Hepatocyte (in vitro differentiated cells): Measurements from ENCODE around the gene CD69. TPM values are rescaled to one million over a fixed set of nuclear protein-coding genes. Genes with fewer than 3 reads are reported as not detected.
"Not testable (repeated sequence)": the region's sequence is repeated elsewhere in the genome, so short reads cannot be mapped to it uniquely, and the experiment has no call there.

ENCODE experiments used
- DNase-seq: peaks from one replicate; pipeline ENCODE4 v3.0.0-alpha.2; 2016; ENCODE audit warnings: low spot score
- H2AFZ ChIP-seq: fragments of 200-600 bp; sonication (generic); 2 replicates; pipeline ENCODE4 v1.6.0; 2016; ENCODE audit warnings: antibody characterized with exemption, mild to moderate bottlenecking
- H3K27ac ChIP-seq: fragments of 200-600 bp; sonication (generic); 2 replicates; pipeline ENCODE4 v1.5.1; 2016; ENCODE audit warnings: mild to moderate bottlenecking
- H3K27me3 ChIP-seq: fragments of 200-600 bp; sonication (generic); 2 replicates; pipeline ENCODE4 v1.6.1; 2016
- H3K36me3 ChIP-seq: fragments of 200-600 bp; sonication (generic); replicated peaks from 2 replicates; pipeline ENCODE4 v1.5.1; 2016; ENCODE audit warnings: low read depth; ENCODE audit not compliant: insufficient read depth
- H3K4me1 ChIP-seq: fragments of 200-600 bp; sonication (generic); 2 replicates; pipeline ENCODE4 v1.5.1; 2016; ENCODE audit warnings: mild to moderate bottlenecking, moderate library complexity; ENCODE audit not compliant: insufficient read depth
- H3K4me2 ChIP-seq: fragments of 200-600 bp; sonication (generic); 2 replicates; pipeline ENCODE4 v1.6.0; 2016
- H3K4me3 ChIP-seq: fragments of 200-600 bp; sonication (generic); 2 replicates; pipeline ENCODE4 v1.5.1; 2016; ENCODE audit warnings: mild to moderate bottlenecking
- H3K79me2 ChIP-seq: fragments of 200-600 bp; sonication (generic); 2 replicates; pipeline ENCODE4 v1.6.0; 2017; ENCODE audit warnings: mild to moderate bottlenecking
- H3K9me2 ChIP-seq: fragments of 200-600 bp; sonication (generic); replicated peaks from 2 replicates; pipeline ENCODE4 v1.6.0; 2017; ENCODE audit warnings: mild to moderate bottlenecking; ENCODE audit not compliant: insufficient read depth
- H3K9me3 ChIP-seq: fragments of 200-600 bp; sonication (generic); 2 replicates; pipeline ENCODE4 v1.5.1; 2016; ENCODE audit warnings: low read depth, mild to moderate bottlenecking
- H4K20me1 ChIP-seq: fragments of 200-600 bp; sonication (generic); 2 replicates; pipeline ENCODE4 v1.6.0; 2016; ENCODE audit warnings: mild to moderate bottlenecking; ENCODE audit not compliant: insufficient read depth, poor library complexity, severe bottlenecking
- EZH2 ChIP-seq: fragments of 200-600 bp; sonication (generic); IDR thresholded peaks from 2 replicates; pipeline ENCODE4 v1.6.1; 2016; ENCODE audit warnings: antibody characterized with exemption, mild to moderate bottlenecking, borderline replicate concordance
- EZH2phosphoT487 ChIP-seq: fragments of 200-600 bp; sonication (generic); IDR thresholded peaks from one replicate; pipeline ENCODE4 v1.6.1; 2018; ENCODE audit warnings: antibody characterized with exemption, mild to moderate bottlenecking, low read depth, moderate library complexity; ENCODE audit not compliant: unreplicated experiment, severe bottlenecking
- WGBS: methylation state at CpG from one replicate; pipeline ENCODE4 v1.1.6; 2016; ENCODE audit warnings: low lambda C conversion rate; ENCODE audit errors: missing lambda C conversion rate; 5-methylcytosine and 5-hydroxymethylcytosine counted together
- polyA plus RNA-seq: library from polyadenylated mRNA; unstranded; fragments of >200 nt; fragmentation: Nextera tagmentation; extraction: Ambion mirVana; gene quantifications from 2 replicates; pipeline ENCODE4 v1.2.1, GENCODE V29; 2016
- total RNA-seq: library from RNA; depleted of rRNA; stranded (reverse); fragments of >200 nt; gene quantifications from 2 replicates; pipeline ENCODE4 v1.2.3, GENCODE V29; 2014
- TF ChIP-seq, protein P1 (sequence below): fragments of 200-600 bp; sonication (generic); IDR thresholded peaks from 2 replicates; pipeline ENCODE4 v1.5.1; 2016; ENCODE audit warnings: antibody characterized with exemption, mild to moderate bottlenecking; ENCODE audit not compliant: poor library complexity

The CD69 gene
- total and polyA plus RNA-seq, 2 experiments from 2014 or later = 0.07 to 0.57 TPM

DNA sequence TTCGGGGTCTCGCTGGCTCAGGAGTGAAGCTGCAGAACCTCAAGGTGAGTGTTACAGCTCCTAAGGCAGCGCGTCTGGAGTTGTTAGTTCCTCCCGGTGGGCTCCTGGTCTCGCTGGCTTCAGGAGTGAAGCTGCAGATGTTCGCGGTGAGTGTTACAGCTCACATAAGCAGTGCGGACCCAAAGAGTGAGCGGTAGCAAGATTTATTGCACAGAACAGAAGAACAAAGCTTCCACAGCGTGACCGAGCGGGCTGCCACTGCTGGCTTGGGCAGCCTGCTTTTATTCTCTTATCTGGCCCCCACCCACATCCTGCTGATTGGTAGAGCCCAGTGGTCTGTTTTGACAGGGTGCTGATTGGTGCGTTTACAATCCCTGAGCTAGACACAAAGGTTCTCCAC is 21.8 kb downstream of the CD69 start:
- H3K9me2 ChIP-seq, H3K36me3 ChIP-seq, H4K20me1 ChIP-seq, DNase-seq, H3K4me1 ChIP-seq, H3K79me2 ChIP-seq, H3K4me2 ChIP-seq, H3K4me3 ChIP-seq, H3K9me3 ChIP-seq, H2AFZ ChIP-seq, H3K27me3 ChIP-seq, H3K27ac ChIP-seq: not testable (repeated sequence)
- WGBS = 94% methylated on average over 14 of the region's 14 CpGs

DNA sequence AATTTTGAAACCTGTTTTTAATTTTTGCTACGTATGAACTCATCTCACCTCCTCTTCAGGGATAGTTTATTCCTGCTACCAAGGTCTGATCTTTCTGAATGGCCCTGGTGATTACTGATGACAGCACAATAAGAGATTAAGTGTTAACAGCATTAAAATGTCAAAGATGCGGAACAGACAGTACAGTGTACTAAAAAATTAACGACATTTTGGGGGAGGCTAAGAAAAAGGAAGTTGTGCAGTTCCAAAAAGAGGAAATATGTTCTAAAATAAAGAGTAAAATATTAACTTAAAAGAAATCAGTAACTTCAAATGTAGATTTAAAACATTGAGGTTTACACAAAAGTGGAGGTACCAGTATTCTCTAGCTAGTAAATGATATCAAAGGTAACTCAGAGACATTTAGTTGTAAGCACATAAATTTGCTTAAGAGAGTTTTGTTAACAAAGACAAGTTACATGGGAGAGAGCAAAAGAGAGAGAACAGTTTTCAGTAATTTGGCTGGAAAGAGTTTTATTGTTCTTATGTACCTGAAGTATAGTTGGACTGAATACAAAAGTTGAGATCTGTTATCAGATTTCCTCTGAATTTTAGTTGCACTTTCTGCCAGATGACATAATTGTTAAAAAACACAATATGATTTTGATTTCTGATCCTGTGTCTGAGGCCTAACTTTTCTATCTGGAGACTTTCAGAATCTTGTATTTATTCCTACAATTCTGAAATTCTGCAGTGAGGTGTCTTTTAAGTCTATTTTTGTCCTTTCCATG is 23.6 kb downstream of the CD69 start:
- Histone ChIP-seq H3K4me1 (no peaks in the 10 kb centered on the region), H4K20me1 (no peaks in the 10 kb centered on the region), H3K27me3 (no peaks in the 10 kb centered on the region), H3K4me2 (no peak overlapping the region), H3K4me3 (no peak overlapping the region), H3K27ac (no peak overlapping the region), H3K9me3 (no peaks in the 10 kb centered on the region), H3K79me2 (no peaks in the 10 kb centered on the region), H3K9me2 (no peaks in the 10 kb centered on the region), H2AFZ (no peak overlapping the region), H3K36me3 (no peaks in the 10 kb centered on the region)
- TF ChIP-seq, protein P1, sequence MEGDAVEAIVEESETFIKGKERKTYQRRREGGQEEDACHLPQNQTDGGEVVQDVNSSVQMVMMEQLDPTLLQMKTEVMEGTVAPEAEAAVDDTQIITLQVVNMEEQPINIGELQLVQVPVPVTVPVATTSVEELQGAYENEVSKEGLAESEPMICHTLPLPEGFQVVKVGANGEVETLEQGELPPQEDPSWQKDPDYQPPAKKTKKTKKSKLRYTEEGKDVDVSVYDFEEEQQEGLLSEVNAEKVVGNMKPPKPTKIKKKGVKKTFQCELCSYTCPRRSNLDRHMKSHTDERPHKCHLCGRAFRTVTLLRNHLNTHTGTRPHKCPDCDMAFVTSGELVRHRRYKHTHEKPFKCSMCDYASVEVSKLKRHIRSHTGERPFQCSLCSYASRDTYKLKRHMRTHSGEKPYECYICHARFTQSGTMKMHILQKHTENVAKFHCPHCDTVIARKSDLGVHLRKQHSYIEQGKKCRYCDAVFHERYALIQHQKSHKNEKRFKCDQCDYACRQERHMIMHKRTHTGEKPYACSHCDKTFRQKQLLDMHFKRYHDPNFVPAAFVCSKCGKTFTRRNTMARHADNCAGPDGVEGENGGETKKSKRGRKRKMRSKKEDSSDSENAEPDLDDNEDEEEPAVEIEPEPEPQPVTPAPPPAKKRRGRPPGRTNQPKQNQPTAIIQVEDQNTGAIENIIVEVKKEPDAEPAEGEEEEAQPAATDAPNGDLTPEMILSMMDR = no peak
- TF ChIP-seq EZH2phosphoT487 = no peak
- no peak for DNase-seq
- 69% methylated on average over 3 of the region's 3 CpGs for WGBS

DNA sequence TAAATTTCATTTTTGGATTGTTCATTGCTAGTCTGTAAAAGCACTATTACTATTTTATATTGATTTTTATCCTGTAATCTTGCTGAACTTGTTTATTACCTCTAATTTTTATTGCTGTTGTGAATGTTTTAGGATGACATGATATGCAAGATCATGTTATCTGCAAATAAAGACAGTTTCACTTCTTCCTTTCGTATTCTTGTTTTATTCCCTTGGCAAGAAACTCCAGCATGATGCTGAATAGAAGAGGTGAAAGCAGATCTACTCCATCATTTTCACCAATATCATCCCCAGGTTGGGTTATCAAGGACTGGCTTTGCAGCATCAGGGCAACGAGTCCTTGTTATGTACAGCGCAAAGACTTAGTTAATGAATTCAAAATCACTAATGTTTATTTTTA is 25.1 kb downstream of the CD69 start:
- H3K27ac ChIP-seq = no peak overlapping the region
- H3K36me3 ChIP-seq = no peaks in the 10 kb centered on the region
- no peaks in the 10 kb centered on the region for H4K20me1 ChIP-seq
- no peak for TF ChIP-seq EZH2phosphoT487
- no peak for TF ChIP-seq EZH2
- TF ChIP-seq, protein P1 = no peak
- H3K4me2 ChIP-seq = no peak overlapping the region
- H2AFZ ChIP-seq = no peak overlapping the region
- no peaks in the 10 kb centered on the region for H3K9me3 ChIP-seq
- H3K4me3 ChIP-seq = no peak overlapping the region
- H3K4me1 ChIP-seq = no peaks in the 10 kb centered on the region
- WGBS = 96% methylated on average over 3 of the region's 3 CpGs
- H3K27me3 ChIP-seq = no peaks in the 10 kb centered on the region
- H3K79me2 ChIP-seq = no peaks in the 10 kb centered on the region
- no peak for DNase-seq
- no peaks in the 10 kb centered on the region for H3K9me2 ChIP-seq

DNA sequence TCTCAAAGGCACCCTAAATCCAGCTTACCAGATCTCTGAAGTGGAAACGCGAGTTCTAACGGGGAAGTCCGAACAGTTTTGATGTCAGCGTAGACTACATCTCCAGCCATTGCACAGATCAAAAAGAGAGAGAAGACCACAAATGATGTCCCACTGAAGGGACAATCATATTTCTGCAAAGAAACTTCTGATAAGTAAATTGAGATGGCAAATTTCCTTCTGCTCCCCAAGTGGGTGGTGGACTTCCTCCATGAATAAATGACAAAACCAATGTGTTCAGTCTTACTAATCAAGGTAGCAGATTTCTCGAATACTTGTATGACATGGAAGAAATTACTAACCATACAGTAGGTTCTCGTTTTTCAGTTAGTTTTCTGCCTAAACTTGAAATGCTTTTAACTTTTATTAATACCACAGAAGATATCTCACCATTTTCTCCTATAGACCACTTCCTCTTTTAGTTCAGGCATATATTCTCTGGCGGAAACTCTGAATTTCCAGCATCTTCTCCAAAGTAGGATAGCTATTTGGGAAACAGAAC is 27.7 kb downstream of the CD69 start, which contains the start of gene CLECL1:
CLECL1 (minus strand) TSS at position 177 of the 541 bp plus-strand sequence.
- Histone ChIP-seq H2AFZ (no peak within 1 kb of the TSS), H4K20me1 (no peaks in the 10 kb centered on the region), H3K4me3 (no peak within 1 kb of the TSS), H3K27ac (no peak within 1 kb of the TSS), H3K9me3 (no peaks in the 10 kb centered on the region), H3K27me3 (no peaks in the 10 kb centered on the region), H3K9me2 (no peaks in the 10 kb centered on the region), H3K79me2 (no peaks in the 10 kb centered on the region), H3K36me3 (no peaks in the 10 kb centered on the region), H3K4me2 (no peak within 1 kb of the TSS), H3K4me1 (no peaks in the 10 kb centered on the region)
- WGBS = 90% methylated on average over 8 of the region's 8 CpGs
- no peak for TF ChIP-seq EZH2
- TF ChIP-seq, protein P1 = no peak
- no peak for TF ChIP-seq EZH2phosphoT487
- DNase-seq = no peak
